ENCODE results near the gene ISX.

Gene ISX

GRCh38 chr22:35053060-35053835 is 12.7 kb upstream of the ISX start:
- no peak for DNase-seq (ENCODE audit: low read depth in 2 of 2)

- DNase-seq (ENCODE audit: low read depth in 2 of 2): no peak
These were observed 11.9 kb upstream of the ISX start for GRCh38 chr22:35054064-35054463.

- no peak for DNase-seq (ENCODE audit: low read depth in 2 of 2)
These were observed 9.5 kb upstream of the ISX start for GRCh38 chr22:35056486-35056885.

- DNase-seq (ENCODE audit: low read depth in 2 of 2): no peak
These were observed 8.8 kb upstream of the ISX start for GRCh38 chr22:35057155-35057554.

- DNase-seq (ENCODE audit: low read depth in 2 of 2): no peak
These were observed 6.3 kb upstream of the ISX start for GRCh38 chr22:35059632-35060031.

- DNase-seq (ENCODE audit: low read depth in 2 of 2): no peak
These were observed 1.3 kb upstream of the ISX start for GRCh38 chr22:35064664-35065063.

- DNase-seq (ENCODE audit: low read depth in 2 of 2): no peak
These were observed 775 bp upstream of the ISX start for GRCh38 chr22:35065183-35065582.

GRCh38 chr22:35066768-35067167 is 810 bp downstream of the ISX start:
- DNase-seq (ENCODE audit: low read depth in 2 of 2): no peak

- no peak for DNase-seq (ENCODE audit: low read depth in 2 of 2)
These were observed 3.6 kb downstream of the ISX start for GRCh38 chr22:35069541-35069940.

- no peak for DNase-seq (ENCODE audit: low read depth in 2 of 2)
These were observed 4.6 kb downstream of the ISX start for GRCh38 chr22:35070451-35071093.

GRCh38 chr22:35071784-35072183 is 5.8 kb downstream of the ISX start:
- no peak for DNase-seq (ENCODE audit: low read depth in 2 of 2)

GRCh38 chr22:35072925-35073324 is 7.0 kb downstream of the ISX start:
- DNase-seq (ENCODE audit: low read depth in 2 of 2): no peak

GRCh38 chr22:35074583-35074982 is 8.6 kb downstream of the ISX start:
- DNase-seq (ENCODE audit: low read depth in 2 of 2): no peak

GRCh38 chr22:35076630-35077029 is 10.7 kb downstream of the ISX start:
- DNase-seq (ENCODE audit: low read depth in 2 of 2): no peak

GRCh38 chr22:35085621-35086020 is 19.7 kb downstream of the ISX start:
- no peak for DNase-seq (ENCODE audit: low read depth in 2 of 2)

- no peak for DNase-seq (ENCODE audit: low read depth in 2 of 2)
These were observed 23.2 kb downstream of the ISX start for GRCh38 chr22:35089139-35089538.

GRCh38 chr22:35092406-35092805 is 26.4 kb downstream of the ISX start:
- DNase-seq (ENCODE audit: low read depth in 2 of 2): no peak

- no peak for DNase-seq (ENCODE audit: low read depth in 2 of 2)
These were observed 33.0 kb downstream of the ISX start for GRCh38 chr22:35098921-35099320.

- DNase-seq (ENCODE audit: low read depth in 2 of 2): no peak
These were observed 33.9 kb downstream of the ISX start for GRCh38 chr22:35099883-35100282.

GRCh38 chr22:35102663-35103062 is 36.7 kb downstream of the ISX start:
- no peak for DNase-seq (ENCODE audit: low read depth in 2 of 2)

- DNase-seq (ENCODE audit: low read depth in 2 of 2): no peak
These were observed 37.8 kb downstream of the ISX start for GRCh38 chr22:35103761-35104160.

- no peak for DNase-seq (ENCODE audit: low read depth in 2 of 2)
These were observed 38.5 kb downstream of the ISX start for GRCh38 chr22:35104491-35104890.

GRCh38 chr22:35109616-35110015 is 43.7 kb downstream of the ISX start:
- no peak for DNase-seq (ENCODE audit: low read depth in 2 of 2)

GRCh38 chr22:35111244-35111643 is 45.3 kb downstream of the ISX start:
- no peak for DNase-seq (ENCODE audit: low read depth in 2 of 2)

Measured in stimulated activated CD4-positive, alpha-beta T cell treated with anti-CD3 and anti-CD28 coated beads, Interleukin-12 subunit alpha, Interleukin-12 subunit beta, amount 100 ng/mL, for 24 hours (primary cell).